Fibroblast of skin of left quadriceps (primary cell): ENCODE measurements around the gene TRIM46.
"Not testable (repeated sequence)": the region's sequence is repeated elsewhere in the genome, so short reads cannot be mapped to it uniquely, and the experiment has no call there.

Experiments used
- DNase-seq, 2 experiments: peaks; one replicate each; pipeline ENCODE4 v3.0.0-alpha.2; 2013; ENCODE audit warnings: low read depth in 2 of 2

Gene TRIM46

GRCh38 chr1:155228096-155228427 is 54.4 kb downstream of the TRIM46 start:
- no peak for DNase-seq

GRCh38 chr1:155231302-155231701 is 57.7 kb downstream of the TRIM46 start:
- not testable (repeated sequence) for DNase-seq

- not testable (repeated sequence) for DNase-seq
These were observed 58.6 kb downstream of the TRIM46 start for GRCh38 chr1:155232001-155232978.

DNA sequence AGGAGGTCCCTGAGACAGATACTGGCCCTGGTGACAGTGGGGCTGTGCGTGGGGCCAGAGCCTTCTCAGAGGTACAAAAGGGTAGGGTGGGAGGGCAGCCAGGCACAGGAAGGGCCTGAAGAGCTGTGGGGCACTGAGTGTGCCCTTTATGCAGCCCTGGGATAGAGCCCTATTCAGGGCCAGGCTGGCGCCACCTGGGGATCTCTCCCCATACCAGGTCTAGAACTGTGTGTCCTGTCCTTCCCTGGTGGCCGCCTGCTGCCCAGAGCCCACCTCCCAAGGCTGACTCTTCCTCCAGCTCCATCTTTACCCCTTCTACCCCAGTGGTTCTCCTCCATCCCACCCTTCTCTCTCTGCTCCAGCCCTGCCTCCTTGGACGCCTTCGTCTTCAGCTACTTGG is 59.9 kb downstream of the TRIM46 start:
- DNase-seq, result not testable (repeated sequence)
